Coronary artery (tissue), 2 donors: ENCODE measurements around the gene LRRC8B.

Experiments
- DNase-seq: peaks from one replicate; pipeline ENCODE4 v3.0.0-alpha.2; 2017; ENCODE audit warnings: low spot score
- H3K27ac ChIP-seq, 2 donors: fragments of 200-600 bp; sonication (generic); one replicate each; pipeline ENCODE4 v1.5.1; 2016 to 2019
- H3K4me3 ChIP-seq: fragments of 200-600 bp; sonication (generic); 2 replicates; pipeline ENCODE4 v1.5.1; 2016; ENCODE audit warnings: mild to moderate bottlenecking, moderate library complexity
- CTCF ChIP-seq: fragments of 200-600 bp; sonication (generic); IDR thresholded peaks from one replicate; pipeline ENCODE4 v1.5.1; 2019; ENCODE audit warnings: antibody characterized with exemption

LRRC8B gene

GRCh38 chr1:89615676-89616598 is 91.3 kb downstream of the LRRC8B start:
- no peak for DNase-seq
- no peak overlapping the region for H3K27ac ChIP-seq
- TF ChIP-seq CTCF, result no peak
- H3K4me3 ChIP-seq, result no peak overlapping the region

GRCh38 chr1:89616844-89617627 is 92.4 kb downstream of the LRRC8B start:
- no peak for TF ChIP-seq CTCF
- H3K27ac ChIP-seq, result no peak overlapping the region
- H3K4me3 ChIP-seq, result no peak overlapping the region
- DNase-seq, result no peak

GRCh38 chr1:89620664-89621063 is 96.0 kb downstream of the LRRC8B start:
- TF ChIP-seq CTCF, result no peak
- H3K27ac ChIP-seq, result no peak overlapping the region
- no peak for DNase-seq
- H3K4me3 ChIP-seq, result no peak overlapping the region

GRCh38 chr1:89622895-89623294 is 98.3 kb downstream of the LRRC8B start:
- H3K27ac ChIP-seq, result no peak overlapping the region
- H3K4me3 ChIP-seq, result no peak overlapping the region
- no peak for DNase-seq
- TF ChIP-seq CTCF, result no peak

- DNase-seq, result no peak
- Histone ChIP-seq H3K27ac (no peak overlapping the region), H3K4me3 (no peak overlapping the region)
- TF ChIP-seq CTCF, result no peak
These were observed 99.7 kb downstream of the LRRC8B start for GRCh38 chr1:89624314-89624713.

GRCh38 chr1:89624715-89625323 is 100.2 kb downstream of the LRRC8B start:
- H3K27ac ChIP-seq, result no peak overlapping the region
- no peak for TF ChIP-seq CTCF
- no peak overlapping the region for H3K4me3 ChIP-seq
- DNase-seq, result no peak
